ENCODE results near the gene TYW1.

Gene TYW1

GRCh38 chr7:67257779-67258178, 261.1 kb downstream of the TYW1 start:
- peak; percentile 48; the same call in 1 of the 2 replicates for TF ChIP-seq NFIC (IDR thresholded peaks at IDR 0.05)

- peak; percentile 42; the same call in 1 of the 2 replicates for TF ChIP-seq MAX (IDR thresholded peaks at IDR 0.05)
- TF ChIP-seq TEAD4 (IDR thresholded peaks at IDR 0.05): peak; percentile 40; the same call in 1 of the 2 replicates
- TF ChIP-seq NFIC (IDR thresholded peaks at IDR 0.05): peak; percentile 91
- 0 out of 2 replicates have a peak, but pooled peaks have one; percentile 40 for TF ChIP-seq YY1 (IDR thresholded peaks at IDR 0.05; ENCODE audit: low read depth)
- peak; percentile 28; the same call in 1 of the 2 replicates for TF ChIP-seq TCF12 (IDR thresholded peaks at IDR 0.05; ENCODE audit: low read depth)
Measured at GRCh38 chr7:67260166-67260586, 263.5 kb downstream of the TYW1 start.

GRCh38 chr7:67267914-67268313, 271.3 kb downstream of the TYW1 start:
- TF ChIP-seq TEAD4 (IDR thresholded peaks at IDR 0.05) (peak; percentile 13; the same call in 1 of the 2 replicates), TCF12 (IDR thresholded peaks at IDR 0.05; ENCODE audit: low read depth) (peak; percentile 72), MAX (IDR thresholded peaks at IDR 0.05) (peak; percentile 61; the same call in 1 of the 2 replicates), NFIC (IDR thresholded peaks at IDR 0.05) (peak; percentile 62; the same call in 1 of the 2 replicates), ZBTB7A (IDR thresholded peaks at IDR 0.05; ENCODE audit: low read depth) (no peak), EP300 (IDR thresholded peaks at IDR 0.05; ENCODE audit: borderline replicate concordance) (no peak), TAF1 (IDR thresholded peaks at IDR 0.05; ENCODE audit: low read depth) (no peak), USF1 (IDR thresholded peaks at IDR 0.05) (peak; percentile 55), REST (IDR thresholded peaks at IDR 0.05; ENCODE audit: low read depth) (no peak), EGR1 (IDR thresholded peaks at IDR 0.05) (no peak)
